Sigmoid colon (tissue), 7 donors: ENCODE data around the gene DNAJC2. TPM values are rescaled to one million over a fixed set of nuclear protein-coding genes. Genes with fewer than 3 reads are reported as not detected.

Experiments used
- DNase-seq: peaks from one replicate; pipeline ENCODE4 v3.0.0-alpha.2; 2019
- H3K27ac ChIP-seq, 4 donors: fragments of 200-600 bp; sonication (generic); one replicate each; pipeline ENCODE4 v1.5.1; 2016 to 2019; ENCODE audit warnings: mild to moderate bottlenecking in 1 of 4
- H3K27me3 ChIP-seq, 3 donors: fragments of 200-600 bp; sonication (generic); one replicate each; pipeline ENCODE4 v1.5.1; 2019; ENCODE audit warnings: mild to moderate bottlenecking in 1 of 3
- H3K36me3 ChIP-seq, 4 donors: fragments of 200-600 bp; sonication (generic); one replicate each; pipeline ENCODE4 v1.5.1; 2016 to 2019
- H3K4me1 ChIP-seq, 4 donors: fragments of 200-600 bp; sonication (generic); one replicate each; pipeline ENCODE4 v1.5.1; 2017 to 2019
- H3K4me3 ChIP-seq, 4 donors: fragments of 200-600 bp; sonication (generic); one replicate each; pipeline ENCODE4 v1.5.1; 2017 to 2019; ENCODE audit warnings: mild to moderate bottlenecking in 2 of 4, moderate library complexity in 1 of 4
- H3K9me3 ChIP-seq, 4 donors: fragments of 200-600 bp in 3 of 4; sonication (generic) in 3 of 4; one replicate each; pipeline versions ENCODE4 v1.5.1 to v1.6.1; 2013 to 2019
- CTCF ChIP-seq, 4 experiments: fragments of 450-650 bp in 3 of 4; fragments of 200-600 bp in 1 of 4; IDR thresholded peaks; one replicate each; pipeline ENCODE4 v1.5.1; 2016 to 2019; ENCODE audit warnings: antibody characterized with exemption in 4 of 4, mild to moderate bottlenecking in 3 of 4, moderate library complexity in 2 of 4
- EP300 ChIP-seq, 4 donors: sonication (generic); formaldehyde crosslinking; IDR thresholded peaks; one replicate each; pipeline ENCODE4 v1.6.1; 2017; ENCODE audit warnings: antibody characterized with exemption in 4 of 4
- POLR2A ChIP-seq, 2 donors: fragments of 450-650 bp; IDR thresholded peaks; one replicate each; pipeline ENCODE4 v1.6.1; 2016; ENCODE audit warnings: antibody characterized with exemption in 2 of 2, mild to moderate bottlenecking in 2 of 2, moderate library complexity in 2 of 2
- POLR2AphosphoS5 ChIP-seq, 4 donors: sonication (generic); formaldehyde crosslinking; IDR thresholded peaks; one replicate each; pipeline ENCODE4 v1.6.1; 2017; ENCODE audit warnings: antibody characterized with exemption in 4 of 4
- WGBS, 2 donors: extraction: QIAGEN DNeasy Blood & Tissue Kit; methylation state at CpG; one replicate each; pipeline ENCODE4 v1.1.7; 2013; 5-methylcytosine and 5-hydroxymethylcytosine counted together
- intact Hi-C: fragments of 100-400 bp; cut with DNase I; formaldehyde crosslinking; loops from one replicate; pipeline ENCODE4 v1.15.1; 2023
- polyA plus RNA-seq, 3 donors: library from polyadenylated mRNA; stranded (reverse); fragments of 200-250 nt; gene quantifications; one replicate each; pipeline ENCODE4 v1.2.3, GENCODE V29; 2013
- total RNA-seq, 4 donors: library from RNA; depleted of rRNA; stranded (reverse); fragments of >200 nt; gene quantifications; one replicate each; pipeline ENCODE4 v1.1.0, GENCODE V29; 2016
- donor health status: healthy with polysubstance abuse.
- donor health status: Bipolar disorder and iron deficiency.
- donor health status: healthy.

DNAJC2 gene
- total and polyA plus RNA-seq, 7 donors = 10.7 to 21.9 (median 17.5) TPM

- no peak for TF ChIP-seq POLR2AphosphoS5 (IDR thresholded peaks at IDR 0.05)
- no peak for TF ChIP-seq EP300 (IDR thresholded peaks at IDR 0.05)
- Histone ChIP-seq H3K4me3 (peak overlapping the region in 1 of 4 donors; percentile 87), H3K27ac (no peak overlapping the region), H3K27me3 (no peaks in the 10 kb centered on the region), H3K36me3 (peaks cover 0 to 29% (median 7%) of the 10 kb centered on the region in 4 donors), H3K4me1 (peaks cover 0 to 54% (median 39%) of the 10 kb centered on the region in 4 donors), H3K9me3 (no peaks in the 10 kb centered on the region)
- WGBS, 2 donors = 51 to 65% methylated on average over 1 of the region's 1 CpG
- intact Hi-C loops = loop anchor here (10.0 kb wide), 1 partner anchor 275 kb away; the partner anchor contains the start of genes ARMC10 and FBXL13
- no peak for DNase-seq
Measured at GRCh38 chr7:103349805-103350204, 5.2 kb upstream of the DNAJC2 start.

GRCh38 chr7:103348959-103349358, 4.4 kb upstream of the DNAJC2 start:
- Histone ChIP-seq H3K27me3 (no peaks in the 10 kb centered on the region), H3K27ac (peak overlapping the region in 2 of 4 donors; percentile 92 to 96), H3K4me3 (peak overlapping the region in 2 of 4 donors; percentile 87), H3K4me1 (peaks cover 0 to 55% (median 40%) of the 10 kb centered on the region in 4 donors), H3K36me3 (peaks cover 0 to 21% (median 4%) of the 10 kb centered on the region in 4 donors), H3K9me3 (no peaks in the 10 kb centered on the region)
- TF ChIP-seq EP300 (IDR thresholded peaks at IDR 0.05) = no peak
- no peak for TF ChIP-seq POLR2A (IDR thresholded peaks at IDR 0.05)
- TF ChIP-seq POLR2AphosphoS5 (IDR thresholded peaks at IDR 0.05) = no peak
- no peak for TF ChIP-seq CTCF (IDR thresholded peaks at IDR 0.05)
- DNase-seq = no peak
- intact Hi-C loops = loop anchor here (10.0 kb wide), 1 partner anchor 274 kb away; the partner anchor contains the start of genes ARMC10 and FBXL13
- WGBS, 2 donors = 31 to 46% methylated on average over 2 of the region's 2 CpGs

- Histone ChIP-seq H3K9me3 (no peaks in the 10 kb centered on the region), H3K27me3 (no peaks in the 10 kb centered on the region), H3K4me3 (peak overlapping the region; percentile 58 to 87 (median 84)), H3K4me1 (peaks cover 0 to 56% (median 44%) of the 10 kb centered on the region in 4 donors), H3K36me3 (peaks cover 0 to 17% (median 4%) of the 10 kb centered on the region in 4 donors), H3K27ac (peak overlapping the region in 3 of 4 donors; percentile 92 to 96 (median 94))
- TF ChIP-seq POLR2AphosphoS5 (IDR thresholded peaks at IDR 0.05) (no peak), EP300 (IDR thresholded peaks at IDR 0.05) (no peak), CTCF (IDR thresholded peaks at IDR 0.05) (no peak), POLR2A (IDR thresholded peaks at IDR 0.05) (no peak)
- intact Hi-C loops = loop anchor here (10.0 kb wide), 1 partner anchor 274 kb away; the partner anchor contains the start of genes ARMC10 and FBXL13
- 16 to 17% methylated on average over 13 of the region's 13 CpGs for WGBS, 2 donors
- no peak for DNase-seq
Measured at GRCh38 chr7:103348452-103348851, 3.9 kb upstream of the DNAJC2 start.

- Histone ChIP-seq H3K4me3 (peak within 1 kb of the TSS; percentile 58 to 87 (median 84)), H3K36me3 (peaks cover 0 to 10% (median under 1%) of the 10 kb centered on the region in 4 donors), H3K27me3 (no peaks in the 10 kb centered on the region), H3K4me1 (peaks cover 0 to 60% (median 51%) of the 10 kb centered on the region in 4 donors), H3K27ac (peak within 1 kb of the TSS; percentile 86 to 96 (median 93)), H3K9me3 (no peaks in the 10 kb centered on the region)
- DNase-seq = peak; percentile 86
- 0% methylated on average over 25 of the region's 25 CpGs for WGBS, 2 donors
- intact Hi-C loops = loop anchor here (2.0 to 10.0 kb wide), 2 partner anchors 51 to 273 kb away; partner anchors contain the start of genes ARMC10, FBXL13 and PMPCB
- no peak for TF ChIP-seq CTCF (IDR thresholded peaks at IDR 0.05)
- TF ChIP-seq POLR2A (IDR thresholded peaks at IDR 0.05) = peak in 1 of 2 donors; percentile 21
- peak; percentile 49 to 81 (median 70) for TF ChIP-seq POLR2AphosphoS5 (IDR thresholded peaks at IDR 0.05)
Measured at GRCh38 chr7:103347507-103348267, 3.1 kb upstream of the DNAJC2 start, which contains the start of gene PSMC2. Gene PSMC2 (plus strand): TSS chr7:103347643. CDS start chr7:103347712, 69 bp downstream.

- intact Hi-C loops = loop anchor here (2.0 to 10.0 kb wide), 2 partner anchors 50 to 272 kb away; partner anchors contain the start of genes ARMC10, FBXL13 and PMPCB
- Histone ChIP-seq H3K36me3 (peaks cover 0 to 7% (median 0%) of the 10 kb centered on the region in 4 donors), H3K9me3 (no peaks in the 10 kb centered on the region), H3K27ac (no peak overlapping the region), H3K27me3 (no peaks in the 10 kb centered on the region), H3K4me3 (no peak overlapping the region), H3K4me1 (peaks cover 0 to 58% (median 52%) of the 10 kb centered on the region in 4 donors)
- DNase-seq = no peak
- no peak for TF ChIP-seq EP300 (IDR thresholded peaks at IDR 0.05)
- no peak for TF ChIP-seq POLR2AphosphoS5 (IDR thresholded peaks at IDR 0.05)
- no peak for TF ChIP-seq POLR2A (IDR thresholded peaks at IDR 0.05)
- TF ChIP-seq CTCF (IDR thresholded peaks at IDR 0.05) = no peak
- 88 to 89% methylated on average over 5 of the region's 5 CpGs for WGBS, 2 donors
Measured at GRCh38 chr7:103346396-103346795, 1.8 kb upstream of the DNAJC2 start.
